Measurements from ENCODE around the gene MMRN1. TPM values are rescaled to one million over a fixed set of nuclear protein-coding genes. Genes with fewer than 3 reads are reported as not detected.

MMRN1 gene
- total and polyA plus RNA-seq, 2 experiments from 2014 or later, result not detected

GRCh38 chr4:89954906-89955695 is 60.4 kb downstream of the MMRN1 start (continued):
- TF ChIP-seq NANOG (IDR thresholded peaks at IDR 0.05; ENCODE audit: borderline replicate concordance) (no peak), JUNB (IDR thresholded peaks at IDR 0.05; ENCODE audit: unreplicated experiment) (no peak), ETS1 (IDR thresholded peaks at IDR 0.05) (no peak)

GRCh38 chr4:89957046-89957926 is 62.6 kb downstream of the MMRN1 start:
- Mint-ChIP-seq H3K27ac (peak overlapping the region; percentile 74; the same call in 1 of the 2 replicates), H3K9me3 (no peaks in the 10 kb centered on the region), H3K4me1 (peaks cover 39% of the 10 kb centered on the region), H3K27me3 (ENCODE audit: insufficient read depth, low read depth, poor library complexity) (peaks cover 3% of the 10 kb centered on the region), H3K4me3 (no peak overlapping the region), H3K36me3 (ENCODE audit: low read depth) (no peaks in the 10 kb centered on the region)
- Histone ChIP-seq H3K27ac (ENCODE audit: low read depth) (peak overlapping the region; percentile 85), H3F3A (replicated peaks; ENCODE audit: low read depth) (no peaks in the 10 kb centered on the region), H3K36me3 (ENCODE audit: insufficient read depth) (no peaks in the 10 kb centered on the region), H4K20me1 (replicated peaks; ENCODE audit: insufficient read depth) (no peaks in the 10 kb centered on the region), H3K4me1 (ENCODE audit: insufficient read depth) (peaks cover 36% of the 10 kb centered on the region), H3K4me2 (peak overlapping the region; percentile 59; the same call in 1 of the 2 replicates), H3K79me2 (replicated peaks; ENCODE audit: insufficient read depth) (no peaks in the 10 kb centered on the region), H3K4me3 (no peak overlapping the region), H2AFZ (peak overlapping the region; percentile 99), H3K27me3 (ENCODE audit: insufficient read depth) (no peaks in the 10 kb centered on the region), H3K9me2 (ENCODE audit: insufficient read depth) (no peaks in the 10 kb centered on the region)
- DNase-seq (ENCODE audit: low spot score), result peak; percentile 34
- peak; percentile 88 for ATAC-seq
- TF ChIP-seq EZH2phosphoT487 (IDR thresholded peaks at IDR 0.05; ENCODE audit: unreplicated experiment), result no peak
- no peak for TF ChIP-seq REST (IDR thresholded peaks at IDR 0.05; ENCODE audit: unreplicated experiment)
- TF ChIP-seq ETS1 (IDR thresholded peaks at IDR 0.05), result no peak
- TF ChIP-seq ZNF331 (CRISPR knock-in tag; IDR thresholded peaks at IDR 0.05; ENCODE audit: low read depth), result no peak
- TF ChIP-seq STAT1 (IDR thresholded peaks at IDR 0.05; ENCODE audit: unreplicated experiment), result no peak
- no peak for TF ChIP-seq CREB1 (CRISPR knock-in tag; IDR thresholded peaks at IDR 0.05; ENCODE audit: low read depth)
- no peak for TF ChIP-seq JUNB (IDR thresholded peaks at IDR 0.05; ENCODE audit: unreplicated experiment)
- TF ChIP-seq POLR2AphosphoS5 (IDR thresholded peaks at IDR 0.05; ENCODE audit: low read depth), result no peak
- no peak for TF ChIP-seq NANOG (IDR thresholded peaks at IDR 0.05; ENCODE audit: borderline replicate concordance)
- TF ChIP-seq ZNF462 (CRISPR knock-in tag; IDR thresholded peaks at IDR 0.05), result no peak

Data from GM23338 (cell line).